ENCODE results near the gene FCN3. TPM values are rescaled to one million over a fixed set of nuclear protein-coding genes. Genes with fewer than 3 reads are reported as not detected.

Gene FCN3
- total and polyA plus RNA-seq, 2 of the 4 experiments (the other 2 are of a cell fraction) = not detected

GRCh38 chr1:27363766-27364695 lies 10.6 kb downstream of the FCN3 start:
- Histone ChIP-seq H3K23ac (ENCODE audit: low read depth, low read length) (no peak overlapping the region), H3K4me3 (ENCODE audit: insufficient read depth, low read depth, low read length) (no peak overlapping the region), H3K9ac (ENCODE audit: low read depth, low read length) (no peak overlapping the region), H3K4me2 (ENCODE audit: low read depth, low read length) (no peak overlapping the region), H3K18ac (ENCODE audit: low read depth, low read length) (no peak overlapping the region), H4K20me1 (ENCODE audit: insufficient read depth, low read length) (peaks cover 2% of the 10 kb centered on the region; the same call in 1 of the 2 replicates), H3K79me1 (ENCODE audit: low read depth in 1 of 2, low read length in 2 of 2) (peaks cover 6 to 24% of the 10 kb centered on the region in 2 experiments; a peak in 3 of 4 replicates), H2BK120ac (ENCODE audit: low read depth, low read length) (no peak overlapping the region), H3K14ac (replicated peaks; ENCODE audit: low read depth, low read length) (no peak overlapping the region), H2AK9ac (replicated peaks; ENCODE audit: low read depth, low read length, poor library complexity) (peak overlapping the region; percentile 93), H3K9me1 (ENCODE audit: insufficient read depth, low read length) (peaks cover 18% of the 10 kb centered on the region), H3K4me1 (ENCODE audit: control insufficient read depth, insufficient read depth, low read length) (peaks cover 11% of the 10 kb centered on the region), H2AK5ac (ENCODE audit: low read depth, low read length) (peak overlapping the region; percentile 33; the same call in 1 of the 2 replicates), H3K9me3 (ENCODE audit: control insufficient read depth, insufficient read depth, low read length) (no peaks in the 10 kb centered on the region), H2BK5ac (ENCODE audit: low read depth, low read length, poor library complexity, severe bottlenecking) (no peak overlapping the region), H3K36me3 (ENCODE audit: control insufficient read depth, insufficient read depth, low read length) (peaks cover 34% of the 10 kb centered on the region), H4K8ac (ENCODE audit: low read depth in 2 of 2, low read length in 2 of 2) (no peak overlapping the region; a peak in 2 of 4 replicates), H3K56ac (ENCODE audit: extremely low read depth, insufficient read depth, low read length) (no peak overlapping the region), H3K27me3 (ENCODE audit: control insufficient read depth, insufficient read depth, low read length) (no peaks in the 10 kb centered on the region), H4K91ac (ENCODE audit: insufficient read depth, low read depth, low read length) (peak overlapping the region; percentile 5; the same call in 1 of the 2 replicates), H3K4ac (ENCODE audit: low read depth, low read length) (no peak overlapping the region; the same call in 1 of the 2 replicates), H2BK15ac (ENCODE audit: low read depth, low read length) (no peak overlapping the region), H2AFZ (replicated peaks; ENCODE audit: low read length, poor library complexity) (no peak overlapping the region), H2BK20ac (ENCODE audit: low read depth, low read length) (no peak overlapping the region), H3K27ac (ENCODE audit: insufficient read depth, low read length) (no peak overlapping the region), H4K5ac (ENCODE audit: low read depth, low read length) (no peak overlapping the region)
- intact Hi-C loops (cut with micrococcal nuclease) (no loop called here), dilution Hi-C loops (cut with HindIII; ENCODE audit: low sequenced_read_pairs, unreplicated experiment) (no loop called here), in situ Hi-C loops (cut with MboI; ENCODE audit: low sequenced_read_pairs) (no loop called here)
- POLR2A ChIA-PET (ENCODE audit: unreplicated experiment) = no interaction called here
- DNase-seq (no peak), ATAC-seq (ENCODE audit: low read depth) (no peak)
- CTCF ChIA-PET = no interaction called here
- BruUV-seq (replicated peaks) = no TSS peak
- 97% methylated on average over 6 of the region's 26 CpGs; no CpG with 5 or more reads in 1 of the 2 experiments for WGBS, 2 experiments (ENCODE audit: extremely low coverage in 2 of 2, insufficient read length in 1 of 2)
- no peak for TF ChIP-seq RFX5 (IDR thresholded peaks at IDR 0.05; ENCODE audit: low read depth, low read length)
- TF ChIP-seq, protein P1, sequence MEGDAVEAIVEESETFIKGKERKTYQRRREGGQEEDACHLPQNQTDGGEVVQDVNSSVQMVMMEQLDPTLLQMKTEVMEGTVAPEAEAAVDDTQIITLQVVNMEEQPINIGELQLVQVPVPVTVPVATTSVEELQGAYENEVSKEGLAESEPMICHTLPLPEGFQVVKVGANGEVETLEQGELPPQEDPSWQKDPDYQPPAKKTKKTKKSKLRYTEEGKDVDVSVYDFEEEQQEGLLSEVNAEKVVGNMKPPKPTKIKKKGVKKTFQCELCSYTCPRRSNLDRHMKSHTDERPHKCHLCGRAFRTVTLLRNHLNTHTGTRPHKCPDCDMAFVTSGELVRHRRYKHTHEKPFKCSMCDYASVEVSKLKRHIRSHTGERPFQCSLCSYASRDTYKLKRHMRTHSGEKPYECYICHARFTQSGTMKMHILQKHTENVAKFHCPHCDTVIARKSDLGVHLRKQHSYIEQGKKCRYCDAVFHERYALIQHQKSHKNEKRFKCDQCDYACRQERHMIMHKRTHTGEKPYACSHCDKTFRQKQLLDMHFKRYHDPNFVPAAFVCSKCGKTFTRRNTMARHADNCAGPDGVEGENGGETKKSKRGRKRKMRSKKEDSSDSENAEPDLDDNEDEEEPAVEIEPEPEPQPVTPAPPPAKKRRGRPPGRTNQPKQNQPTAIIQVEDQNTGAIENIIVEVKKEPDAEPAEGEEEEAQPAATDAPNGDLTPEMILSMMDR (conservative IDR thresholded peaks at IDR 0.05; ENCODE audit: low read depth, low read length) = no peak
- no peak for TF ChIP-seq FOS (IDR thresholded peaks at IDR 0.05; ENCODE audit: low read depth, low read length)
- TF ChIP-seq ELK1 (IDR thresholded peaks at IDR 0.05; ENCODE audit: borderline replicate concordance, low read depth, low read length) = no peak
